ENCODE measurements around the gene ZGPAT.

ZGPAT gene

GRCh38 chr20:63744574-63745423, 37.0 kb downstream of the ZGPAT start:
- DNase-seq (ENCODE audit: low read depth in 3 of 3, low spot score in 1 of 3), result no peak

DNA sequence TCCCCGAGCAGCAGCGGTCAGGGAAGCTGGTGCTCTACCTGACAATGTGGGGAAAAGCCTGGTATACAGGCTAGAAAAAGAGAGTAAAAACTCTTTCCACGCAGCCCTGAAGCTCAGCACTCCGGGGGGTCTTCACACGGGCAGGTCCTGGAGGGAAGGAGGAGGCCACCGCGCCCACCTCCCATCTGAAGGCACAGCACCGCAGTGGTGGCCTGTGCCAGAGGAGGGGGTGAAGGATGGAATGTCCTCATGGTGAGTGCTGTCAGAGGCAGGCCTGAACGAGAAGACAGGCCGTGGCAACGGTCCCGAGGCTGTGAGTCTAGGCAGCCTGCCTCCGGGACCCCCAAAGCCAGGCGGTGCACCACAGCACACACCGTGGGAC, 37.6 kb downstream of the ZGPAT start:
- DNase-seq (ENCODE audit: low read depth in 3 of 3, low spot score in 1 of 3), result no peak

DNA sequence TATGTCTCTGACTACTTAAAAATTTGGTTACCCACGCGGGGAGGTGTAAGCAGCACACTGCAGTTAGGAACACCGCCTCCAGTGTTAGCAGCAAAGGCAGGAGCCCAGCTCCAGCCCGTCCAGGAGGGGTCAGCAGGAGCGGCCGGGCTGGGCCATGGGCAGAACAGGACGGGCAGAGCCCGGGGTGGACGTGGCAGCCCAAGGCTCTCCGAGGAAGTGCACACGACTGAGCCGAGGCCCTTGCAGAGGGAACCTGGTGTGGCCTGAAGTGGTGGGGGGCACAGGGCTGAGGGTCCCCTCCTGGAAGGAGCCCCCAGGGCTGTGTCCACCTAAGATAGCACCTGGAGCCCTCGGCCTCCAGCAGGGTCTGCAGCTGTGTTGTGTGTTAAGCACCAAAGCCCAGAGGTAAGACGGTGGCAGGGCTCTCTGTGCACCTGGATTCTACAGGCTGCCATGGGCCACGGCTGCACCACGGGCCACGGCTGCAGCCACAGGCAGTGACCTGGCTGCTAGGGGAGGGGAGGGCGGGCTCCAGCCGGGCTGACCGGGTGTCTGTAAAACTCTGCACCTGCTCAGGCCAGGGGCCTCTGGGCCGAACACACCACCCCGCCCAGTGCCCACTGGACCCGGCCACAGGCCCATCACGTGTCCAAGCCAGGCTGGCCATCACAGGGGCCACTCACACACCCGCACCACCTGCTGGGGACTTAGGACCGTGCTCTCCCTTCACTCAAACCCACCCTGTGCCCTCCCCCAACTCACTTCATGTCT, 38.3 kb downstream of the ZGPAT start:
- no peak for DNase-seq (ENCODE audit: low read depth in 3 of 3, low spot score in 1 of 3)

- no peak for DNase-seq (ENCODE audit: low read depth in 3 of 3, low spot score in 1 of 3)
Measured at GRCh38 chr20:63746751-63747315, 39.0 kb downstream of the ZGPAT start.

- no peak for DNase-seq (ENCODE audit: low read depth in 3 of 3, low spot score in 1 of 3)
Measured at GRCh38 chr20:63747622-63748069, 39.8 kb downstream of the ZGPAT start.

DNA sequence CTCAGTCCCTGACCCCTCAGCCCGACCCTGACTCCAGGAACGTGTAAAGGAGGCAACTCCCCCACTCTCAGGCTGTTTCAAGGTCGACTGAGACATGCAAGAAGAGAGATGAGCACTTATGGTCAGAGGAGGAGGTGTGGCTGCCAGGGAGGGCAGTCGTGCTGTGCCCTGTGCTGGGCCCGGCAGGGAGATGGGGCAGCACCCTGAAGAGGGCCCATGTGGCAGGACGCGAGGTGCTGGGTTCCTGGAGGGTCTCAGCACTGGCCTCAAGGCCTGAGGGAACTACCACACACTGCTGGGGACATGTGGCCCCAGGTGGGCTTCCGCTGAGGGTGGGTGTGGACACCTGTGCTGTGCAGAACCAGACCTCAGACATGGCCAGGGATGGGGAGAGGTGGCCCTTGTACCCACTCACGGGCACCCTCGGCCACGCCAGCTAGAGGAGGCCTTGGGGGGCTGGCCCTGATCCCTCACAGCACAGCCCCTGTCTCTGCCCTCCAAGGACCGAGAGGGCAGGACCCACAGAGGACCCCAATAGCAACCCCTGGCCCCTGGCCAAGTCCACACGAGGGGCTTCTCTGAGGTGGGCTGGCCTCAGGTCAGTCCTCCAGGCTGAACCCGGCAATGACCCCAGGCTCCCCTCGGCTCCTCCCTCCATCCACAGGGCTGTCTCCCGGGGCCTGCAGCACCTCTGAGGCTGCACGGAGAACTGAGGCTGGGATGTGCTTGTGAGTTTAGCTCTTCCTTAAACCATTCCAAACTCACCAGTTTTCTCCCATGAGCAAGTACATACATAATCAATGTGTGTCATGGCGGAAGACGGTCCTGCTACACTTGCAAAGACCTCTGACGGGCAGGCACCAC, 40.5 kb downstream of the ZGPAT start:
- DNase-seq (ENCODE audit: low read depth in 3 of 3, low spot score in 1 of 3), result no peak

DNA sequence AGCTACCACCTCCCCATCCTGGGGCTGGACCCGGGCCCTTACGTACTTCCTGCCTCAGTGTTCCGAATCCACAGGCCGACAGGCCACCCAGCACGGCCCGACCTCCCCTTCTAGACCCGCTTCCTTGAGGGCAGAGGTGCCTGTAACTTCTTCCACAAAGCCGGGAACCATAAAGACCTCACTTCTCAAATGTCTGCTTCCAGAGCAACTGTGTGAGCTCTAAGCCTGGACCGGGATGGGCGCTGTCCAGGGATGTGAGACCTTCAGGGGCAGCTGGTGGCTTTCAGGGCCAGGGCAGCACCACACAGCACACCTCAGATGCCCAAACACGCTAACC, 41.1 kb downstream of the ZGPAT start:
- no peak for DNase-seq (ENCODE audit: low read depth in 3 of 3, low spot score in 1 of 3)

- DNase-seq (ENCODE audit: low read depth in 3 of 3, low spot score in 1 of 3), result no peak
Measured at GRCh38 chr20:63749597-63750508, 42.0 kb downstream of the ZGPAT start.

DNA sequence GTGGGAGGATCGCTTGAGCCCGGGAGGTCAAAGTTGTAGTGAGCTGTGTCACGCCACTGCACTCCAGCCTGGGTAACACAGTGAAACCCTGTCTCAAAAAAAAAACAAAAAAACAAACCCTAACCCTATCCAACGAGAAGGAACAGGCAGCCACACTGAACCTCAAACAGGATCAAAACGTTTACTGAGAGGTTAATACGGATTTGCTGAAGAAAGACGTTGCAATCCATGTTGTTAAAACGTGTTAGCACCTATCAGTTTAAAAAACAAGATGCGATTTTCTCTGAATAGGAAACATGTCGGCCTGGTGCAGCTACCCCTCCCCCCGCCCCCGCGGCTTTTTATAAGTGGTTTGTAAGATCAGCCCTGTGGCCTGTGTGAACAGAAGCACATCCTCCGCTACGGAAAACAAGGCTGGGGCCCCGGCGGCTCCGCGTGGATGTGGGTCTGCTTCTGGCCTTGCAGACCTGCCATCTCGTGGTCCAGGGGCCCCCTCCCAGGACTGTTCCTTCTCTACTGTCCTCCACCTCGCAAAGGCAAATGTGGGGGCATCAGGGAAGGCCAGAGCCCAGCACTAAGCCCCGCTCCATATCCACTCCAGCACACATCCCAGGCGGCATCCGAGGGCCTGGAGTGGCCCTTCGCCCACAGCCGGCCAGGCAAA, 43.1 kb downstream of the ZGPAT start:
- no peak for DNase-seq (ENCODE audit: low read depth in 3 of 3, low spot score in 1 of 3)

DNA sequence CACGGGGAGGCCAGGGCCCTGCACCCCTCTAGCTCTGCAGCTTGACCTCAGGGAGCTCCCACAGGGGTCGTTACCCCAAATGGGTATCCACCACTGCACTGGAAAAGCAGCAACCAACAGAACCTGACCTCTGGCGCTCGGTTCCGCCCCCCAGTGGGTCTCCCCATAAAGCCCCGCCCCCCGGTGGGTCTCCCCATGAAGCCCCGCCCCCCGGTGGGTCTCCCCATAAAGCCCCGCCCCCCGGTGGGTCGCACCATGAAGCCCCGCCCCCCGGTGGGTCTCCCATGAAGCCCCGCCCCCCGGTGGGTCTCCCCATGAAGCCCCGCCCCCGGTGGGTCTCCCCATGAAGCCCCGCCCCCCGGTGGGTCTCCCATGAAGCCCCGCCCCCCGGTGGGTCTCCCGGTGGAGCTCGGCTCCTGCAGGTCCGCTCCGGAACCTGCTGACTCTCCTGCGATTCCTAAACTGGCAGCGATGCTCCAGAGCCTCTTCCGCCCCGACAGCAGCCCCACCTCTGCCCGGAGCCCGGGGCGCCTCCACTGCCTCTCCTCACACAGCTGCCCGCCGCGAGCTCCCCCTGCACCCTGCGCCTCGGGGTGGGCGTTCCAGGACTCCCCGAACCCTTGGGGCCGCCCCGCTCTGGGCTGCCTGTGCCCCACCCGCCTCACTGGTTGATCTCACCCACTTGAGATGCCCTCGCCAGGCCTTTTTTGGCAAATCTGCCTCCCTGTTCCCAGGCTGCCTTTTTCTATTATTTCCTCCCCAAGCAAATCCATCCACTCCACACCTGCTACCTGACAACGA, 43.8 kb downstream of the ZGPAT start:
- DNase-seq (ENCODE audit: low read depth in 3 of 3, low spot score in 1 of 3), result no peak

- DNase-seq (ENCODE audit: low read depth in 3 of 3, low spot score in 1 of 3), result no peak
Measured at GRCh38 chr20:63752411-63753101, 44.7 kb downstream of the ZGPAT start.

DNA sequence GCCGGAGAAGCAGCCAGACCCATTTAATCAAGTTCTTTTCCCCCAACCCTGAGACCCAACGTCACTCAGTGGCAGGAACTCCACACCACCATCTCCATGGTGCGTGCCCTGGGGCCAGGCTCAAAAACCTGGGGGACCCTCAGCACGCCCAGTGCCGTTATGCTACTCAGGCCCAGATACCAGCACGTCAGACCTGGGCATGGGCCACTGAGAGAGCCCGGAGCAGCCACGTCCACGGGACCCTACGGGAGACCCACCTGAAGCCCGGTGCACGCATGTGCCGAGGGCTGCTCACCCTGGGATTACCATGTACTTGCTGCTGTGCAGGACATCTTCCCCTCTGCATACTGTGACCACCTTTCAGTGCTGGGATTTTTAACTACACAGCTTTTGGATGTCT, 45.5 kb downstream of the ZGPAT start:
- DNase-seq (ENCODE audit: low read depth in 3 of 3, low spot score in 1 of 3), result no peak

DNA sequence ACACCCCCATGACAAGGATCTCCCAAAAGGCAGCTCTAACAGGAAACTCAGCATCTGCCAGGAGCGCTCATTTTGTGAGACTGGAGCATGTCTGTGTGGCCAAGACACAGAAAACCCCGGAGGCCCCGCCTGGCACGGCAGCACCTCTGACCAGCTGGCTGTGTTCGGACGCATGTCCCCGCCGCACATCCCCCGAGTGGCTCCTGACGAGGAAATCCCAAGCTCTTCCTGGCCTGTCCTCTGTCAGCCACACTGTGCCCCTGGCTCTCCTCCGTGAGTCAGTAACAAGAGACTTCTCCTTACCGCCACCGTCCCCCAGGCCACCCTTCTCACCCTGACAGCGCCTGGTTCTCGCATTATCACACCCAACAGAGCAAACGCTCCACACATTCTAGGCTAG, 46.2 kb downstream of the ZGPAT start:
- no peak for DNase-seq (ENCODE audit: low read depth in 3 of 3, low spot score in 1 of 3)

DNA sequence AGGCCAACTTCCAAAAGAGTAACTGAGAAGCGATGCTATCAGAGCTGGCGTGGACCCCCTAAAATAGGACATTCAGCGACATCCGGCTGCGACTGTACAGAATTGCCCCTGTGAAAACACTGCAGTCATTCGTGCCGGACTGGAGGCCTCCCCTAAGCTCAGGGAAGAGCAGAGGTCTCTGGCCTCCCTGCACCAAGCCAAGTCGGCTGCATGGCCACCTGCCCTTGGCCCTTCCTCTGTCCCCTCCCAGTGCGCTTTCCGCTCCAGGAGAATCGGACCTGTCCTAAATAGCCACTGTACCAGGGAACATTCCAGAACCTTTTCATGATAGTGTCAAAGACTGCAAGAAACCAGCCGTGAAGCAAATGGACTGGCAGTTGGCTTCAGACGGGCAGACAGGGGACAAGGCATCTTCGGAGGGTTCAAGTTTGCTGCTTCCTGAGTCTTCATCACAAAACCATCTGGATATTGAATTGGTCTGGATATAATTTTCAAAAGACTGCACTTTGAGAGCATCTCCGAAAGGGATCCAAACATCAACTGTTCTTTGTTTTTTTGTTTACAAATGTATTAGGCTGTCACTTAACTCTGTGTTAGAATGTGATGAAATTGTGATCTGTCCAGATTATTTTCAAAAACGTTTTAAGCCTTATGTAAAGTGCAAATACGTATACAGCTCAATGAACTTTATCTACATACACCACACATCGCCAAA, 48.3 kb downstream of the ZGPAT start:
- no peak for DNase-seq (ENCODE audit: low read depth in 3 of 3, low spot score in 1 of 3)

DNA sequence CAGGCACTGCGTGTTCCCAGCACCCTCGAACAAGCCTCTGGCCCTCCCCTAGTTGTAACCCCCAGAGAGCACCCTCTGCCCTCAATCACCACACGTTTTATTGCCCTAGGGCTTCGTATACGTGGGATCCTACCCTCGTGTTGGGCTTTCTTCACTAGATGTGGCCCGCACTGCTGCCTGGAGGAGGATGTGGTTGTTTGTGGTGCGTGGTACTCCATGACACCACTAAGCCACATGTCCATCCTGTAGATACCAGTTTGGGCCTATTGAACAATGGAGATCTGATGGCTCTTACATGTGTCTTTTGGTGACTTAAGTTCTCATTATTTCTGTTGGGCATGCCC, 48.8 kb downstream of the ZGPAT start:
- DNase-seq (ENCODE audit: low read depth in 3 of 3, low spot score in 1 of 3), result no peak

DNA sequence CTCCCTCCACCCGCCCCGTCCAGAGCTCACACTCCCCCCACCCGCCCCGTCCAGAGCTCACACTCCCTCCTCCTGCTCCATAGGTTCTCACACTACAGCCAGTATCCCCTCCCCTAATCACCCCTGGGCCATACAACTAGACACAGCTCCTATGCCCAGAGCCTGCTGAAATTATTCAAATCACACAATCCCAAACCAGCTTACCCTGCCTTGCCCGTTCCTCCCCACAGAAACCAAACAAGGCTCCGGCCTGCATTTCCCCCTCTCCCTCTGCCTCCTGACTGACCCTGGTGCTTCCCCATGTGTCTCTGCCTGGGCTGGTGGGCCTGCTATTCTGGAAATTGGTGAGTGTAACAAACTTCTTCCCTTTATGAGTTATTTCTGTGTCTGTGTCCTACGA, 50.3 kb downstream of the ZGPAT start:
- no peak for DNase-seq (ENCODE audit: low read depth in 3 of 3, low spot score in 1 of 3)

- no peak for DNase-seq (ENCODE audit: low read depth in 3 of 3, low spot score in 1 of 3)
Measured at GRCh38 chr20:63759377-63759901, 51.6 kb downstream of the ZGPAT start.
